C4-2B (cell line): ENCODE measurements around the gene CD164L2.

ENCODE experiments used
- ZFX ChIP-seq: fragments of 450-650 bp; IDR thresholded peaks from 2 replicates; pipeline ENCODE4 v1.6.1; 2017
- TF ChIP-seq, protein P1 (sequence below): fragments of 450-650 bp; conservative IDR thresholded peaks from 2 replicates; pipeline ENCODE4 v1.5.1; 2017; ENCODE audit warnings: mild to moderate bottlenecking

DNA sequence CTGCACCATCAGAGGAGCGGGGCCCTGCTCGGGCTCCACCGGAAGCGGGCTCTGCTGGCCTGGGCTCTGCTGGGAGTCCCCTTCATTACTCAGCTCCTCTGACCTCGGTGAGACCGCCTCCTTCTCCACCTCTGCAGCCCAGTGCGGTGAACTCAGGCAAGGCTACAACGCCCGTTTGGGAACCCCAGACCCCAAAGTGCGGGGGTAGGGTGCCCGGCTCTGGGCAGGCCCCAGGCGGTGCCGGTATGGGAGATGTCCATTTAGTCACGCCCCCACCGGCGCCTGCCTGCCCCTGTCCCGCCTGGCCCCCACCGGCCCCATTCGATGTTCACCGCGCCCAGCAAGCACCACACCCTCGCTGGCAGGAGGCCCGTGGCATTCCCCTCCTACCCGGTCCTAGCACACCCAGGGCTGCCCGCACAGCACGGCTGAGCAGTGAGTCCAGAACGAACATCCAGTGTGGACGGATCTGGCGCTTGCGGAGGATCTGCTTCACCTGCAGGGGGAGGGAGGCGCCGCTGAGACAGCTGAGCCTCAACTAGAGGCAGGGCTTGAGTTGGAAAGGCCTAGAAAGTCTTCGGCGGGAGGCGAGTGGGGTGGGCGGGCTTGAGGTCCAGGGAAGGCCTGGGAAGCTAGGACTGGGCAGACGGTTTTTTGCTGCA is 26.4 kb downstream of the CD164L2 start:
- no peak for TF ChIP-seq ZFX
- TF ChIP-seq, protein P1, sequence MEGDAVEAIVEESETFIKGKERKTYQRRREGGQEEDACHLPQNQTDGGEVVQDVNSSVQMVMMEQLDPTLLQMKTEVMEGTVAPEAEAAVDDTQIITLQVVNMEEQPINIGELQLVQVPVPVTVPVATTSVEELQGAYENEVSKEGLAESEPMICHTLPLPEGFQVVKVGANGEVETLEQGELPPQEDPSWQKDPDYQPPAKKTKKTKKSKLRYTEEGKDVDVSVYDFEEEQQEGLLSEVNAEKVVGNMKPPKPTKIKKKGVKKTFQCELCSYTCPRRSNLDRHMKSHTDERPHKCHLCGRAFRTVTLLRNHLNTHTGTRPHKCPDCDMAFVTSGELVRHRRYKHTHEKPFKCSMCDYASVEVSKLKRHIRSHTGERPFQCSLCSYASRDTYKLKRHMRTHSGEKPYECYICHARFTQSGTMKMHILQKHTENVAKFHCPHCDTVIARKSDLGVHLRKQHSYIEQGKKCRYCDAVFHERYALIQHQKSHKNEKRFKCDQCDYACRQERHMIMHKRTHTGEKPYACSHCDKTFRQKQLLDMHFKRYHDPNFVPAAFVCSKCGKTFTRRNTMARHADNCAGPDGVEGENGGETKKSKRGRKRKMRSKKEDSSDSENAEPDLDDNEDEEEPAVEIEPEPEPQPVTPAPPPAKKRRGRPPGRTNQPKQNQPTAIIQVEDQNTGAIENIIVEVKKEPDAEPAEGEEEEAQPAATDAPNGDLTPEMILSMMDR = no peak
